ENCODE measurements around the gene FHAD1. TPM values are rescaled to one million over a fixed set of nuclear protein-coding genes. Genes with fewer than 3 reads are reported as not detected.

Gene FHAD1
- total and polyA plus RNA-seq, 9 of the 15 experiments (the other 6 are each of a cell fraction or from before 2014, with no cell fraction given): 0.32 to 2.1 (median 1.5) TPM; not detected in 1

DNA sequence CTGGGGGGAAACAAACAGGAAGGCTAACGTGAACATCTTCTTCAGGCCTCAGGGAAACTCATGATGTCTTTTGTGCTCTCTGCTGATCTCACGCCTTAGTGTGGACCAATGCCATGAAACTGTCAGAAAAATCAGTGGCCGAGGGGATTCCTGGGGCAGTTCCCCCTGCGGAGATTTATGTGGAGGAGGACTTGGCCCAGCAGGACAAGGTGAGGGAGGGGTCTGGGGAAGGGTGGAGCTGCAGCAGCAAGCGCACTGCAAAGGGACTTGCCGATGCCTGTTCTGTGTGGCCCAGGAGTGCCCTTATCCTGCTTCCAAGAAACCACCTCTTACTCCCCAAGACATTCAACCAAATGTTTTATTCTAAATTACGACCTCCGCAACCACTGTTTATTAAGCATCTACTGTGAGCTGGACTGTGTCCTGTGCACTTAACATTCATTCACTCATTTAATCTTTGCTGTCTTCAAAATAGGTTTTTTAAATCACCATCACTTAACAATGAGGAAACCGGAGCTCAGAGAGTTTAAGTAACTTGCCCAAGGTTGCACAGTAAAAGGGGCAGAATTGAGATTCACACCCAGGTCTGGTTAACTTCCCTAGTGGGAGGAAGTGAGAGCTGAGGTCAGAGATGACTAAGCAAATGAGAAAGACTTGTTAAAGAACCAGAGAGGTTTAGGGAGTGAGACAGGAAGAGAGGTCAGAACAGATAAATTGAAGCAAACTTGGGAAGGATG is 49.7 kb downstream of the FHAD1 start (continued):
- TF ChIP-seq, protein P1, sequence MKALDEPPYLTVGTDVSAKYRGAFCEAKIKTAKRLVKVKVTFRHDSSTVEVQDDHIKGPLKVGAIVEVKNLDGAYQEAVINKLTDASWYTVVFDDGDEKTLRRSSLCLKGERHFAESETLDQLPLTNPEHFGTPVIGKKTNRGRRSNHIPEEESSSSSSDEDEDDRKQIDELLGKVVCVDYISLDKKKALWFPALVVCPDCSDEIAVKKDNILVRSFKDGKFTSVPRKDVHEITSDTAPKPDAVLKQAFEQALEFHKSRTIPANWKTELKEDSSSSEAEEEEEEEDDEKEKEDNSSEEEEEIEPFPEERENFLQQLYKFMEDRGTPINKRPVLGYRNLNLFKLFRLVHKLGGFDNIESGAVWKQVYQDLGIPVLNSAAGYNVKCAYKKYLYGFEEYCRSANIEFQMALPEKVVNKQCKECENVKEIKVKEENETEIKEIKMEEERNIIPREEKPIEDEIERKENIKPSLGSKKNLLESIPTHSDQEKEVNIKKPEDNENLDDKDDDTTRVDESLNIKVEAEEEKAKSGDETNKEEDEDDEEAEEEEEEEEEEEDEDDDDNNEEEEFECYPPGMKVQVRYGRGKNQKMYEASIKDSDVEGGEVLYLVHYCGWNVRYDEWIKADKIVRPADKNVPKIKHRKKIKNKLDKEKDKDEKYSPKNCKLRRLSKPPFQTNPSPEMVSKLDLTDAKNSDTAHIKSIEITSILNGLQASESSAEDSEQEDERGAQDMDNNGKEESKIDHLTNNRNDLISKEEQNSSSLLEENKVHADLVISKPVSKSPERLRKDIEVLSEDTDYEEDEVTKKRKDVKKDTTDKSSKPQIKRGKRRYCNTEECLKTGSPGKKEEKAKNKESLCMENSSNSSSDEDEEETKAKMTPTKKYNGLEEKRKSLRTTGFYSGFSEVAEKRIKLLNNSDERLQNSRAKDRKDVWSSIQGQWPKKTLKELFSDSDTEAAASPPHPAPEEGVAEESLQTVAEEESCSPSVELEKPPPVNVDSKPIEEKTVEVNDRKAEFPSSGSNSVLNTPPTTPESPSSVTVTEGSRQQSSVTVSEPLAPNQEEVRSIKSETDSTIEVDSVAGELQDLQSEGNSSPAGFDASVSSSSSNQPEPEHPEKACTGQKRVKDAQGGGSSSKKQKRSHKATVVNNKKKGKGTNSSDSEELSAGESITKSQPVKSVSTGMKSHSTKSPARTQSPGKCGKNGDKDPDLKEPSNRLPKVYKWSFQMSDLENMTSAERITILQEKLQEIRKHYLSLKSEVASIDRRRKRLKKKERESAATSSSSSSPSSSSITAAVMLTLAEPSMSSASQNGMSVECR (CRISPR knock-in tag; IDR thresholded peaks at IDR 0.05): no peak
- TF ChIP-seq TEAD2 (tag; IDR thresholded peaks at IDR 0.05) (no peak), ILK (tag; IDR thresholded peaks at IDR 0.05; ENCODE audit: borderline replicate concordance, low read depth) (no peak), ATF1 (CRISPR knock-in tag; IDR thresholded peaks at IDR 0.05) (no peak), ATF1 (tag; IDR thresholded peaks at IDR 0.05) (no peak), PCBP1 (IDR thresholded peaks at IDR 0.05; ENCODE audit: low read depth, low read length, poor library complexity, severe bottlenecking) (no peak), RCOR1 (IDR thresholded peaks at IDR 0.05; ENCODE audit: borderline replicate concordance in 1 of 2, low read depth in 2 of 2, low read length in 2 of 2) (peak in 1 of 2 experiments; percentile 61; a peak in 1 of 4 replicates), FOXA3 (CRISPR knock-in tag; conservative IDR thresholded peaks at IDR 0.05 in 1 of 2, IDR thresholded peaks at IDR 0.05 in 1 of 2) (no peak), SMAD2 (IDR thresholded peaks at IDR 0.05; ENCODE audit: low read depth, low read length) (no peak), ZNF668 (CRISPR knock-in tag; IDR thresholded peaks at IDR 0.05) (no peak), TRIM28 (IDR thresholded peaks at IDR 0.05) (no peak), NR1H2 (CRISPR knock-in tag; IDR thresholded peaks at IDR 0.05) (no peak), MAFK (IDR thresholded peaks at IDR 0.05; ENCODE audit: low read length) (no peak; the same call in 1 of the 2 replicates), KLF13 (tag; IDR thresholded peaks at IDR 0.05; ENCODE audit: borderline replicate concordance, low read depth) (no peak)
- TF ChIP-seq, protein P2, sequence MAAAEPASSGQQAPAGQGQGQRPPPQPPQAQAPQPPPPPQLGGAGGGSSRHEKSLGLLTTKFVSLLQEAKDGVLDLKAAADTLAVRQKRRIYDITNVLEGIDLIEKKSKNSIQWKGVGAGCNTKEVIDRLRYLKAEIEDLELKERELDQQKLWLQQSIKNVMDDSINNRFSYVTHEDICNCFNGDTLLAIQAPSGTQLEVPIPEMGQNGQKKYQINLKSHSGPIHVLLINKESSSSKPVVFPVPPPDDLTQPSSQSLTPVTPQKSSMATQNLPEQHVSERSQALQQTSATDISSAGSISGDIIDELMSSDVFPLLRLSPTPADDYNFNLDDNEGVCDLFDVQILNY (CRISPR knock-in tag; IDR thresholded peaks at IDR 0.05): no peak
- TF ChIP-seq, protein P3, sequence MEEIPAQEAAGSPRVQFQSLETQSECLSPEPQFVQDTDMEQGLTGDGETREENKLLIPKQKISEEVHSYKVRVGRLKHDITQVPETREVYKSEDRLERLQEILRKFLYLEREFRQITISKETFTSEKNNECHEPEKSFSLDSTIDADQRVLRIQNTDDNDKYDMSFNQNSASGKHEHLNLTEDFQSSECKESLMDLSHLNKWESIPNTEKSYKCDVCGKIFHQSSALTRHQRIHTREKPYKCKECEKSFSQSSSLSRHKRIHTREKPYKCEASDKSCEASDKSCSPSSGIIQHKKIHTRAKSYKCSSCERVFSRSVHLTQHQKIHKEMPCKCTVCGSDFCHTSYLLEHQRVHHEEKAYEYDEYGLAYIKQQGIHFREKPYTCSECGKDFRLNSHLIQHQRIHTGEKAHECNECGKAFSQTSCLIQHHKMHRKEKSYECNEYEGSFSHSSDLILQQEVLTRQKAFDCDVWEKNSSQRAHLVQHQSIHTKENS (CRISPR knock-in tag; IDR thresholded peaks at IDR 0.05): no peak
- TF ChIP-seq, protein P4, sequence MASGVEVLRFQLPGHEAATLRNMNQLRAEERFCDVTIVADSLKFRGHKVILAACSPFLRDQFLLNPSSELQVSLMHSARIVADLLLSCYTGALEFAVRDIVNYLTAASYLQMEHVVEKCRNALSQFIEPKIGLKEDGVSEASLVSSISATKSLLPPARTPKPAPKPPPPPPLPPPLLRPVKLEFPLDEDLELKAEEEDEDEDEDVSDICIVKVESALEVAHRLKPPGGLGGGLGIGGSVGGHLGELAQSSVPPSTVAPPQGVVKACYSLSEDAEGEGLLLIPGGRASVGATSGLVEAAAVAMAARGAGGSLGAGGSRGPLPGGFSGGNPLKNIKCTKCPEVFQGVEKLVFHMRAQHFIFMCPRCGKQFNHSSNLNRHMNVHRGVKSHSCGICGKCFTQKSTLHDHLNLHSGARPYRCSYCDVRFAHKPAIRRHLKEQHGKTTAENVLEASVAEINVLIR (CRISPR knock-in tag; IDR thresholded peaks at IDR 0.05): no peak

Data from K562 (cell line).